Measurements from ENCODE around the gene HCFC1.
A peak's percentile ranks its signal among the peaks of the same experiment; 100 is the strongest.

The HCFC1 gene

DNA sequence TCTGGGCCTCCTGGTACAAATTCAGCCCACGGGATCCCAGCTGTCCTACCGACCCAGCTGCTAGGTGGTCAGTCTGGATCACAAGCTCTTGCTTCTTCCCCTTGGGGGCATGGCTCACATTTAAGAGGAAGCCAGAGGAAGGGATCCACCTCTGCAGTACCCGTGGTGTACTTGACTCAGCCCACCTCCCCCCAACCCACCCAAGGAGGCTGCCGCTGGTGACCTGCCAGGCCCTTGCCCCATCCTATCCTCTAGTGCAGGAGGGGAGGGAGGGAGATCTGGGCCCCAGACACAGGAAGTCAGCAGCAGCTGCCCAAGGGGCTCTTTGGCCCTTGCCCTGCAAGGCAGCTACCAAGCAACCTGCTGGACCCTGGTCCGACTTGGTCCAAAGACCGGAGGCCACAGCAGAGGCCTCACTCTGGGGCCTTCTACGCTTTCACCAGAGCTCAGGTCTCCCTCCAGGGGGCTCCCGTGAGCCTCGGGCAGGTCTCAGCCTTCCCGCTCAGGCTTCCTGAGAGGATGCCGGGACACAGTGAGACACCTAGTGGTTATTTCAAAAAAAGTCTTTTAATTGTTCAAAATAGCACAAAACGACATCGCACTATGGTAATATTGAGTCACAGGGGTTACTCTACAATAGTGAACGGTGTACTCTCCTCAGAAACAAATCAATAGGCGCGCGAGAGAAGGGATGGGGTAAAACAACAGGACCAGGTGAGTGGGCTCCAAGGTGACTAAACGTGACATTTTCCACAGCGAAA, 24.4 kb downstream of the HCFC1 start:
- TF ChIP-seq, protein P1, sequence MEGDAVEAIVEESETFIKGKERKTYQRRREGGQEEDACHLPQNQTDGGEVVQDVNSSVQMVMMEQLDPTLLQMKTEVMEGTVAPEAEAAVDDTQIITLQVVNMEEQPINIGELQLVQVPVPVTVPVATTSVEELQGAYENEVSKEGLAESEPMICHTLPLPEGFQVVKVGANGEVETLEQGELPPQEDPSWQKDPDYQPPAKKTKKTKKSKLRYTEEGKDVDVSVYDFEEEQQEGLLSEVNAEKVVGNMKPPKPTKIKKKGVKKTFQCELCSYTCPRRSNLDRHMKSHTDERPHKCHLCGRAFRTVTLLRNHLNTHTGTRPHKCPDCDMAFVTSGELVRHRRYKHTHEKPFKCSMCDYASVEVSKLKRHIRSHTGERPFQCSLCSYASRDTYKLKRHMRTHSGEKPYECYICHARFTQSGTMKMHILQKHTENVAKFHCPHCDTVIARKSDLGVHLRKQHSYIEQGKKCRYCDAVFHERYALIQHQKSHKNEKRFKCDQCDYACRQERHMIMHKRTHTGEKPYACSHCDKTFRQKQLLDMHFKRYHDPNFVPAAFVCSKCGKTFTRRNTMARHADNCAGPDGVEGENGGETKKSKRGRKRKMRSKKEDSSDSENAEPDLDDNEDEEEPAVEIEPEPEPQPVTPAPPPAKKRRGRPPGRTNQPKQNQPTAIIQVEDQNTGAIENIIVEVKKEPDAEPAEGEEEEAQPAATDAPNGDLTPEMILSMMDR (IDR thresholded peaks at IDR 0.05; ENCODE audit: insufficient read depth, low read length, missing control alignments) = peak; percentile 79
- no peak overlapping the region for H3K4me3 ChIP-seq (ENCODE audit: low read depth, low read length)
- DNase-seq (ENCODE audit: low read depth, low spot score) = no peak
- ChIA-PET CTCF (interaction anchor here (0.7 to 10.9 kb wide), 29 partner anchors 9 to 1005 kb away, joined by 3 to 230 read pairs (median 4); partner anchors contain the start of genes ARHGAP4, HCFC1, IDH3G and NAA10), POLR2A (interaction anchor here (0.9 to 1.0 kb wide), 2 partner anchors 181 to 422 kb away, joined by 3 to 5 read pairs; no protein-coding TSS in a partner anchor)

DNA sequence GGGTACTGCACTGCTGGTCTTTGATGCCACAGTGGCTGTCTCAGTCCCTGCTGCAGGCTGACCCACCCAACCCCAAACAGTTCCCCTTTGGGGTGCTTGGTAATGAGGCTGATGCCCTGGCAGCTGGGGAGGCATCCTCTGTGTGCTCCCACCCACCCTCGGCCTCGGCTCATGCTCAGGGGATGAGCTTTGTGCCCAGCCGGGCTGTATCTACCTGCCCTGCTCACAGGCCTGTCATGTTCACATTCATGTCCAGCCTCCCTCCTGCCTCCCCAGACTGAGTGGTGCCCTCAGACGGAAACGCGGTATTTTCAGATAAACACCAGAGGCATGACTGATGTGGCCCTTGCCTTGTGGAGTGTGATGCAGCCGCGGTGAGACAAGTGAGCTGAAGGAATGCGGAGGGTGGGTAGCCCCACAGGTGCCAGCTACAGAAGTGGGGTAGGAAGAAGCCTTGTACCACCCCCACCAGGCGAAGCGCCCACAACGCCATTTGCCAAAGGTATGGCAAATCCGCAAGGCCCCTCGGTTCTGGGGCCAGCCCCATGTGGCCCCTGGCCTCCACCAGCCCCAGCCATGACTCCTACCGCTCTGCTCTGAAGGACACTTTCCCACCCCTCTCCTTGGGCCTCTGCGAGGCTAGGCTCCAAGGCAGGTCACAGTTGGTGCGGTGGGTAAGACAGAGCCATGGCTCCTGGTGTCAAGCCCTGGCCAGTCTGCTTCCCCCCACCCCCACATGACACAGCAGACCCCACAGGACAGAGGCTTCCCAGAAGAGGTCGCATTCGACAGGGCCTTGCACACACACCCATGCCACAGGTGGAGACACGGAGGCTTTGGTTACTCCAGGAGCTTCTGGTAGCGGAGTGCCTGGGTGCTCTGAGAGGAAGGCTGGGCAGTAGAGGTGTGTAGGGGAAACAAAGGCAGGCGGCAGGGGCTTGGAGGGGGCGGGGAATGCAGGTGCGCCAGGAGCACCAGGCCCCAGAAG, 25.4 kb downstream of the HCFC1 start:
- POLR2A ChIA-PET = interaction anchor here (0.7 kb wide), 1 partner anchor 22 kb away, joined by 3 read pairs; no protein-coding TSS in a partner anchor
- CTCF ChIA-PET = interaction anchor here (0.7 to 10.9 kb wide), 27 partner anchors 8 to 1004 kb away, joined by 3 to 230 read pairs (median 4); partner anchors contain the start of genes ARHGAP4, HCFC1, IDH3G and NAA10
- no peak for DNase-seq (ENCODE audit: low read depth, low spot score)

DNA sequence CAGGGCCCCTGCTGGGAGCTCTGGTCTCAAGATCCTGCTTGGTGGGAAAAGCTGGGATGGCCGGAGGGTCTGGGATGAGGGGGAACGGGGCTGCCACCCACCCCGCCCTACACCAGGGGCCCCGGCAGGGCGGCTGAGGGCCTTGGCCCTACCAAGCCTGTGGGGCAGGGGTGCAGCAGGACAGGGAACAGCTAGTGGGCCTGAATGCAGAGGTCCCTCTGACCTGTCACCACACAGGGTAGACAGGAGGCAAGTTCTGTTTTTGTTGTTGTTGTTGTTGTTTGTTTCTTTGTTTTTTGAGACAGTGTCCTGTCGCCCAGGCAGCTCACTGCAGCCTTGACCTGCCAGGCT, 26.8 kb downstream of the HCFC1 start:
- CTCF ChIA-PET = interaction anchor here (0.6 to 10.9 kb wide), 7 partner anchors 9 to 236 kb away, joined by 3 to 230 read pairs (median 3); partner anchors contain the start of genes ARHGAP4 and PLXNB3

More for the DNA sequence above, 25.4 kb downstream of the HCFC1 start:
- TF ChIP-seq, protein P1 (IDR thresholded peaks at IDR 0.05; ENCODE audit: insufficient read depth, low read length, missing control alignments) = no peak
- H3K4me3 ChIP-seq (ENCODE audit: low read depth, low read length) = no peak overlapping the region

DNA sequence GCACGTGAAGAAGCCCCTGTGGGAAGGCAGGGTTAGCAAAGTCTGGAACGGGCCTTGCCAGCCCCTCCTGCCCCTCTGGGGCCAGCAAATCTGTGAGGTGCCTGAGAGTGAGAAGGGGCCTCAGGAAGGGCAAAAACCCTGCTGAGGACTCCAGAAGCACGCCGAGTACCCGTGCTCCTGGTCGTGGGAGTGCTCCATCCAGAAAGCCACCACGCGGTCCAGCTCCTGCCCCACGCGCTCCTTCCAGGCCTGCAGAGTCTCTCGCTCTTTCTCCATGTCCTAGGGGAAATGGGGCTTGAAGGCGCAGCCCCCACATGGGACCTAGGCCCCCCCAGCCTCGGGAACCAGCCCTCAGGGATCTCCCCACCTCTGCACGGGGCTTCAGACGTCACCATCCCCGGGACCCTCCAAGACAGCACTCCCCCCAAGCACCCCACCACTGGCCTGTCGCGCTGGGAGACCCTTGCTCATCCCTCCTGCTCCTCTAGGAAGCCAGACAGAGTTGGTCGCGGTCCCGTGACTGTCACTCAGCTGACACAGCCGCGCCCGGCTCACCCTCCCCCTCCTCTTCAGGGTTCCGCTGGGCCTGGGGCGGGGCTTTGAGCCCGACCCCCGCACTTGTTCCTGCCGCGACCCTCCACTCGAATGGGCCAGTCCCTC, 27.3 kb downstream of the HCFC1 start, which contains the start of gene RENBP:
Gene RENBP (minus strand): TSS at position 504 of the 660 bp plus-strand sequence. CDS start 33 bp downstream, at position 471.
- TF ChIP-seq, protein P1 (IDR thresholded peaks at IDR 0.05; ENCODE audit: insufficient read depth, low read length, missing control alignments) = no peak
- CTCF ChIA-PET = interaction anchor here (1.2 to 10.9 kb wide), 6 partner anchors 9 to 180 kb away, joined by 3 to 230 read pairs (median 4); partner anchors contain the start of genes ARHGAP4 and PLXNB3
- no peak within 1 kb of the TSS for H3K4me3 ChIP-seq (ENCODE audit: low read depth, low read length)
- POLR2A ChIA-PET = no interaction called here
- DNase-seq (ENCODE audit: low read depth, low spot score) = no peak

More for the DNA sequence above, 26.8 kb downstream of the HCFC1 start:
- POLR2A ChIA-PET = no interaction called here
- TF ChIP-seq, protein P1 (IDR thresholded peaks at IDR 0.05; ENCODE audit: insufficient read depth, low read length, missing control alignments) = no peak
- DNase-seq (ENCODE audit: low read depth, low spot score) = no peak
- H3K4me3 ChIP-seq (ENCODE audit: low read depth, low read length) = no peak overlapping the region

DNA sequence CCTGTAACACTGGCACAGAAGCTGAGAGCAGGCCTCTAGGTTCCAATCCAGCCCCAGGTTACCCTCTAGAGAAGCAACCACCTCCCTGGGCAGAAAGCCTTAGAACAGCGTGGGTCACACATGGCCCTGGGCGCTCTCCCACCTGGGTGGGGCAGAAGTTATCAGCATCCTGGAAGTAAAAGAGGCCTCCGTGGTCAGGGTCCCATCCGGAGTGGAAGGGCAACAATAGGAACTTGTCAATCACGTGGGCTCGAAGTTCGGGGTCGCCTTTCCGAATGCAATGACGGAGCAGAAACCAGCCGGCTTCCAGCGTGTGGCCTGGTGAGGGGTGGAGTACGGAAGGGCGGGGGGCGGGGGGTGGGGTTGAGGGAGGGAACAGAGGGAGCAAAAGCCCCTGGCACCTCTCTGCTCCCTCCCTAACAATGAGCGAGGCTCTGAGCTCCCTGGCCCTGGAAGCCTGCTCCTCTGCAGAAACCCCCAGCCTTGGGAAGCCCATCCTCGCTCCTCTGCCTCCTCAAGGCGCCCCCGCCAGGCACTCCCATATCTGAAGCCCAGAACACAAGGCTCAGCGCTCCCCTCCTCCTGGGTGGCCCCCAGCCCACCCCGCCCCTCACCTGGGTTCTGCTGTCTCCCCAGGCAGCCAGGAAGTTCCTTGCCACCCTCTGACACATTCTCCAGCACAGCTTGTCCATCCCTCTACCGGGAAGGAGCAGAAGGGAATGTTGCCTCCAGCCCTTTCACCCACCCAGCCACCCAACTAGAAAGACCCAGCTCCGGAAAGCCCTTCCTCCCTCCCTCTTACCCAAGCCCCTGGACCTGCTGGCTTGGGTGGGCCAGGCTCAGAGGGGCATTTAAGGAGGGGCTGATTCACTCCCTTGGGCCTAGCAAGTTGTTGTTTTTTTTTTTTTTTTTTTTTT, 30.0 kb downstream of the HCFC1 start:
- DNase-seq (ENCODE audit: low read depth, low spot score) = no peak
- TF ChIP-seq, protein P1 (IDR thresholded peaks at IDR 0.05; ENCODE audit: insufficient read depth, low read length, missing control alignments) = no peak
- ChIA-PET CTCF (interaction anchor here (1.4 to 1.7 kb wide), 2 partner anchors 8 to 177 kb away, joined by 4 read pairs; partner anchors contain the start of gene PLXNB3), POLR2A (no interaction called here)
- H3K4me3 ChIP-seq (ENCODE audit: low read depth, low read length) = no peak overlapping the region
